SK-N-SH (cell line): ENCODE measurements around the gene TPP2. TPM values are rescaled to one million over a fixed set of nuclear protein-coding genes. Genes with fewer than 3 reads are reported as not detected.

ENCODE experiments used
- CTCF ChIA-PET: fragments of 300-600, 350-600 bp; formaldehyde crosslinking; extraction: SDS; loops from one replicate; lab custom pipeline; 2021; lab: Yijun Ruan, JAX
- POLR2A ChIA-PET: fragments of 350-600 bp; sonication (Branson Sonifier 250); formaldehyde crosslinking; extraction: SDS; loops from one replicate; lab custom pipeline; 2020; ENCODE audit warnings: antibody characterized with exemption, inconsistent platforms; lab: Yijun Ruan, JAX
- DNase-seq: peaks from one replicate; pipeline ENCODE4 v3.0.0; 2012
- H2AFZ ChIP-seq: fragments of 200-600 bp; sonication (generic); 2 replicates; pipeline ENCODE4 v1.8.1; 2016; ENCODE audit warnings: antibody characterized with exemption, mild to moderate bottlenecking, low read depth
- H3F3A ChIP-seq: fragments of 200-600 bp; sonication (generic); replicated peaks from 2 replicates; pipeline ENCODE3; 2016; ENCODE audit warnings: antibody characterized with exemption, mild to moderate bottlenecking; ENCODE audit not compliant: insufficient read depth
- H3K27ac ChIP-seq, 2 experiments: fragments of 200-500 bp in 1 of 2; fragments of 200-600 bp in 1 of 2; sonication (Bioruptor generic) in 1 of 2; sonication (generic), shearing (Covaris generic) in 1 of 2; 2 replicates each; pipeline versions ENCODE4 v1.5.1 to v1.6.1; 2014 to 2016; ENCODE audit warnings: low read depth in 2 of 2, inconsistent platforms in 1 of 2, low read length in 1 of 2, mild to moderate bottlenecking in 1 of 2, mixed read lengths in 1 of 2
- H3K27me3 ChIP-seq: fragments of 200-600 bp; sonication (generic), shearing (Covaris generic); 2 replicates; pipeline ENCODE4 v1.6.1; 2016; ENCODE audit warnings: mixed run types; ENCODE audit not compliant: insufficient read depth
- H3K36me3 ChIP-seq, 2 experiments: fragments of 200-500 bp in 1 of 2; fragments of 200-600 bp in 1 of 2; sonication (Bioruptor generic) in 1 of 2; sonication (generic) in 1 of 2; replicated peaks in 1 of 2; 2 replicates each; pipeline versions ENCODE3 to v1.5.1; 2014 to 2016; ENCODE audit warnings: low read length in 1 of 2, mild to moderate bottlenecking in 1 of 2; ENCODE audit not compliant: insufficient read depth in 2 of 2, control insufficient read depth in 1 of 2
- H3K4me1 ChIP-seq, 2 experiments: fragments of 200-500 bp in 1 of 2; fragments of 200-600 bp in 1 of 2; sonication (Bioruptor generic) in 1 of 2; sonication (generic), shearing (Covaris generic) in 1 of 2; 2 replicates each; pipeline versions ENCODE4 v1.5.1 to v1.6.1; 2014 to 2016; ENCODE audit warnings: low read depth in 1 of 2, low read length in 1 of 2, mixed run types in 1 of 2; ENCODE audit not compliant: insufficient read depth in 2 of 2, control insufficient read depth in 1 of 2
- H3K4me2 ChIP-seq: fragments of 200-600 bp; sonication (generic), shearing (Covaris generic); 2 replicates; pipeline ENCODE4 v1.6.1; 2017; ENCODE audit warnings: mixed run types
- H3K4me3 ChIP-seq, 2 experiments: fragments of 200-500 bp in 1 of 2; fragments of 200-600 bp in 1 of 2; sonication (Bioruptor generic) in 1 of 2; sonication (generic), shearing (Covaris generic) in 1 of 2; 2 replicates each; pipeline versions ENCODE4 v1.5.1 to v1.8.1; 2014 to 2016; ENCODE audit warnings: low read depth in 2 of 2, inconsistent platforms in 1 of 2, low read length in 1 of 2, mild to moderate bottlenecking in 1 of 2, mixed read lengths in 1 of 2, moderate library complexity in 1 of 2
- H3K79me2 ChIP-seq: fragments of 200-600 bp; sonication (generic); 2 replicates; pipeline ENCODE4 v1.8.1; 2017; ENCODE audit warnings: mild to moderate bottlenecking; ENCODE audit not compliant: insufficient read depth
- H3K9ac ChIP-seq: fragments of 200-600 bp; sonication (generic); 2 replicates; pipeline ENCODE4 v1.6.1; 2017; ENCODE audit warnings: mixed run types
- H3K9me2 ChIP-seq: fragments of 200-600 bp; sonication (generic); 2 replicates; pipeline ENCODE4 v1.6.1; 2017; ENCODE audit warnings: mixed run types
- H3K9me3 ChIP-seq: fragments of 200-600 bp; sonication (generic); 2 replicates; pipeline ENCODE4 v1.6.1; 2017; ENCODE audit warnings: mixed run types, mild to moderate bottlenecking, moderate library complexity
- H4K20me1 ChIP-seq: fragments of 200-600 bp; sonication (generic); 2 replicates; pipeline ENCODE4 v1.6.1; 2017; ENCODE audit warnings: mild to moderate bottlenecking, mixed run types; ENCODE audit not compliant: insufficient read depth
- CHD2 ChIP-seq: fragments of 150-350 bp; IDR thresholded peaks from 2 replicates; pipeline ENCODE4 v1.6.1; 2018; ENCODE audit warnings: low read length; ENCODE audit not compliant: partially characterized antibody
- ELF1 ChIP-seq: IDR thresholded peaks from 2 replicates; pipeline ENCODE4 v1.4.0; 2012
- EP300 ChIP-seq, 2 experiments: IDR thresholded peaks; 2 replicates each; pipeline versions ENCODE4 v1.4.0 to v1.6.1; 2012; ENCODE audit warnings: borderline replicate concordance in 1 of 2, low read depth in 1 of 2, low read length in 1 of 2
- FOSL2 ChIP-seq: IDR thresholded peaks from 2 replicates; pipeline ENCODE4 v1.4.0; 2012; ENCODE audit warnings: low read depth, mild to moderate bottlenecking, moderate library complexity, borderline replicate concordance
- IRF3 ChIP-seq: fragments of 150-350 bp; IDR thresholded peaks from 2 replicates; pipeline ENCODE4 v1.6.1; 2016; ENCODE audit warnings: mild to moderate bottlenecking, low read depth, low read length
- JUND ChIP-seq: IDR thresholded peaks from 2 replicates; pipeline ENCODE4 v1.4.0; 2012
- MEF2A ChIP-seq: IDR thresholded peaks from 2 replicates; pipeline ENCODE4 v1.4.0; 2012; ENCODE audit warnings: low read depth, borderline replicate concordance
- RCOR1 ChIP-seq: fragments of 150-350 bp; IDR thresholded peaks from 2 replicates; pipeline ENCODE4 v1.6.1; 2017; ENCODE audit warnings: antibody characterized with exemption, low read length
- RXRA ChIP-seq: IDR thresholded peaks from 2 replicates; pipeline ENCODE4 v1.4.0; 2012; ENCODE audit warnings: low read depth, mild to moderate bottlenecking, borderline replicate concordance
- TAF1 ChIP-seq: IDR thresholded peaks from 2 replicates; pipeline ENCODE4 v1.6.1; 2012; ENCODE audit warnings: low read depth, mild to moderate bottlenecking, low read length, moderate library complexity, borderline replicate concordance
- TCF12 ChIP-seq: IDR thresholded peaks from 2 replicates; pipeline ENCODE4 v1.4.0; 2012
- TEAD4 ChIP-seq: IDR thresholded peaks from 2 replicates; pipeline ENCODE4 v1.4.0; 2012; ENCODE audit warnings: mild to moderate bottlenecking, borderline replicate concordance; ENCODE audit not compliant: insufficient read depth
- USF1 ChIP-seq: IDR thresholded peaks from 2 replicates; pipeline ENCODE4 v1.4.0; 2012; ENCODE audit warnings: low read depth, borderline replicate concordance
- USF2 ChIP-seq: fragments of 150-350 bp; IDR thresholded peaks from 2 replicates; pipeline ENCODE4 v1.6.1; 2017; ENCODE audit warnings: antibody characterized with exemption, low read length, low read depth, borderline replicate concordance
- YY1 ChIP-seq: IDR thresholded peaks from 2 replicates; pipeline ENCODE4 v1.4.0; 2012; ENCODE audit warnings: low read depth, mild to moderate bottlenecking
- WGBS: methylation state at CpG from one replicate; pipeline ENCODE4 v1.1.6; 2017; ENCODE audit warnings: low lambda C conversion rate; 5-methylcytosine and 5-hydroxymethylcytosine counted together
- polyA plus RNA-seq, 3 experiments: library from polyadenylated mRNA; depleted of rRNA; stranded (reverse); fragments of >200 nt; gene quantifications; 2 replicates each; pipeline ENCODE4 v1.2.3, GENCODE V29; 2012

TPP2 gene
- polyA plus RNA-seq, 1 of the 3 experiments (the other 2 are of a cell fraction) = 8.3 TPM

GRCh38 chr13:102606537-102607309 is 9.9 kb downstream of the TPP2 start:
- TF ChIP-seq IRF3 (no peak), MEF2A (no peak), JUND (no peak), FOSL2 (no peak), YY1 (no peak), TEAD4 (no peak), TAF1 (no peak), RXRA (no peak), RCOR1 (no peak), EP300 (IDR thresholded peaks at IDR 0.05; ENCODE audit: borderline replicate concordance in 1 of 2, low read depth in 1 of 2, low read length in 1 of 2) (no peak), USF2 (no peak), ELF1 (no peak), TCF12 (no peak)
- Histone ChIP-seq H3K27ac (no peak overlapping the region), H3K9me2 (no peaks in the 10 kb centered on the region), H3K36me3 (peaks cover 45 to 54% of the 10 kb centered on the region in 2 experiments), H4K20me1 (no peaks in the 10 kb centered on the region; the same call in 1 of the 2 replicates), H3K4me2 (no peak overlapping the region), H2AFZ (no peak overlapping the region), H3F3A (no peaks in the 10 kb centered on the region), H3K79me2 (peaks cover 76% of the 10 kb centered on the region), H3K9ac (no peak overlapping the region), H3K4me1 (no peaks in the 10 kb centered on the region; a peak in 2 of 4 replicates), H3K27me3 (no peaks in the 10 kb centered on the region), H3K9me3 (no peaks in the 10 kb centered on the region), H3K4me3 (no peak overlapping the region)
- 94% methylated on average over 9 of the region's 9 CpGs for whole genome bisulfite sequencing
- no peak for DNase-seq
- CTCF ChIA-PET = interaction anchor here (1.6 to 2.0 kb wide), 3 partner anchors 15 to 101 kb away, joined by 4 to 6 read pairs (median 5); no protein-coding TSS in a partner anchor
- POLR2A ChIA-PET = no interaction called here

GRCh38 chr13:102608974-102609373 is 12.2 kb downstream of the TPP2 start:
- WGBS = 93% methylated on average over 2 of the region's 2 CpGs
- H3K9ac ChIP-seq = no peak overlapping the region
- no peak overlapping the region for H2AFZ ChIP-seq
- no peaks in the 10 kb centered on the region for H3F3A ChIP-seq
- H3K9me3 ChIP-seq = no peaks in the 10 kb centered on the region
- H3K79me2 ChIP-seq = peaks cover 66% of the 10 kb centered on the region
- no peaks in the 10 kb centered on the region for H4K20me1 ChIP-seq
- no peaks in the 10 kb centered on the region for H3K9me2 ChIP-seq
- no peak for DNase-seq
- H3K4me1 ChIP-seq = no peaks in the 10 kb centered on the region
- ChIA-PET POLR2A (no interaction called here), CTCF (interaction anchor here (1.9 kb wide), 1 partner anchor 14 kb away, joined by 5 read pairs; no protein-coding TSS in a partner anchor)
- H3K36me3 ChIP-seq = peaks cover 40 to 52% of the 10 kb centered on the region in 2 experiments
- H3K4me2 ChIP-seq = no peak overlapping the region
- TF ChIP-seq RXRA = no peak
- TF ChIP-seq CHD2 = no peak
- TF ChIP-seq USF1 = no peak
- H3K4me3 ChIP-seq = no peak overlapping the region
- H3K27me3 ChIP-seq = no peaks in the 10 kb centered on the region
- no peak overlapping the region for H3K27ac ChIP-seq
